Tibial nerve (tissue), 4 donors: ENCODE data around the gene APP. TPM values are rescaled to one million over a fixed set of nuclear protein-coding genes. Genes with fewer than 3 reads are reported as not detected.

ENCODE experiments used
- DNase-seq, 2 donors: peaks; one replicate each; pipeline ENCODE4 v3.0.0-alpha.2; 2019; ENCODE audit warnings: low spot score in 2 of 2
- H3K27ac ChIP-seq, 4 donors: fragments of 200-600 bp; sonication (generic) in 3 of 4; one replicate each; pipeline ENCODE4 v1.5.1; 2017 to 2019; ENCODE audit warnings: mild to moderate bottlenecking in 1 of 4
- H3K27me3 ChIP-seq, 2 donors: fragments of 200-600 bp; sonication (generic) in 1 of 2; one replicate each; pipeline versions ENCODE4 v1.5.1 to v1.6.0; 2017 to 2019
- H3K36me3 ChIP-seq, 3 donors: fragments of 200-600 bp; sonication (generic); one replicate each; pipeline ENCODE4 v1.5.1; 2018 to 2019
- H3K4me1 ChIP-seq, 4 donors: fragments of 200-600 bp; sonication (generic) in 3 of 4; one replicate each; pipeline ENCODE4 v1.5.1; 2017 to 2019
- H3K4me3 ChIP-seq, 4 donors: fragments of 200-600 bp; sonication (generic) in 3 of 4; one replicate each; pipeline ENCODE4 v1.5.1; 2017 to 2019; ENCODE audit warnings: mild to moderate bottlenecking in 1 of 4, moderate library complexity in 1 of 4
- H3K9me3 ChIP-seq, 4 donors: fragments of 200-600 bp; sonication (generic) in 3 of 4; one replicate each; pipeline ENCODE4 v1.5.1; 2017 to 2019
- EP300 ChIP-seq, 2 donors: sonication (generic); formaldehyde crosslinking; IDR thresholded peaks; one replicate each; pipeline ENCODE4 v1.6.1; 2017; ENCODE audit warnings: antibody characterized with exemption in 2 of 2, mild to moderate bottlenecking in 1 of 2
- POLR2A ChIP-seq, 2 donors: fragments of 450-650 bp; IDR thresholded peaks; one replicate each; pipeline ENCODE4 v1.6.1; 2017; ENCODE audit warnings: antibody characterized with exemption in 2 of 2, mild to moderate bottlenecking in 2 of 2, moderate library complexity in 2 of 2
- WGBS, 2 donors: methylation state at CpG; one replicate each; pipeline ENCODE4 v1.1.5; 2018; 5-methylcytosine and 5-hydroxymethylcytosine counted together
- total RNA-seq, 4 donors: library from RNA; depleted of rRNA; stranded (reverse); fragments of >200 nt; gene quantifications; one replicate each; pipeline ENCODE4 v1.1.0, GENCODE V29; 2016
- TF ChIP-seq, protein P1 (sequence below), 5 experiments: fragments of 200-600 bp in 3 of 5; fragments of 450-650 bp in 2 of 5; sonication (generic) in 3 of 5; IDR thresholded peaks; one replicate each; pipeline ENCODE4 v1.5.1; 2016 to 2019; ENCODE audit warnings: antibody characterized with exemption in 5 of 5, mild to moderate bottlenecking in 3 of 5, moderate library complexity in 2 of 5

APP gene
- total RNA-seq, 4 donors from 2014 or later, result 271 to 327 (median 293) TPM

GRCh38 chr21:25964926-25965325 is 205.6 kb downstream of the APP start:
- Histone ChIP-seq H3K4me1 (peaks cover 0 to 14% (median 7%) of the 10 kb centered on the region in 4 donors), H3K36me3 (no peaks in the 10 kb centered on the region), H3K27ac (no peak overlapping the region), H3K4me3 (no peak overlapping the region), H3K9me3 (no peaks in the 10 kb centered on the region), H3K27me3 (no peaks in the 10 kb centered on the region)
- no peak for DNase-seq
- 90 to 93% methylated on average over 5 of the region's 5 CpGs for WGBS, 2 donors
- TF ChIP-seq EP300 (IDR thresholded peaks at IDR 0.05) (no peak), POLR2A (IDR thresholded peaks at IDR 0.05) (no peak)
- TF ChIP-seq, protein P1, sequence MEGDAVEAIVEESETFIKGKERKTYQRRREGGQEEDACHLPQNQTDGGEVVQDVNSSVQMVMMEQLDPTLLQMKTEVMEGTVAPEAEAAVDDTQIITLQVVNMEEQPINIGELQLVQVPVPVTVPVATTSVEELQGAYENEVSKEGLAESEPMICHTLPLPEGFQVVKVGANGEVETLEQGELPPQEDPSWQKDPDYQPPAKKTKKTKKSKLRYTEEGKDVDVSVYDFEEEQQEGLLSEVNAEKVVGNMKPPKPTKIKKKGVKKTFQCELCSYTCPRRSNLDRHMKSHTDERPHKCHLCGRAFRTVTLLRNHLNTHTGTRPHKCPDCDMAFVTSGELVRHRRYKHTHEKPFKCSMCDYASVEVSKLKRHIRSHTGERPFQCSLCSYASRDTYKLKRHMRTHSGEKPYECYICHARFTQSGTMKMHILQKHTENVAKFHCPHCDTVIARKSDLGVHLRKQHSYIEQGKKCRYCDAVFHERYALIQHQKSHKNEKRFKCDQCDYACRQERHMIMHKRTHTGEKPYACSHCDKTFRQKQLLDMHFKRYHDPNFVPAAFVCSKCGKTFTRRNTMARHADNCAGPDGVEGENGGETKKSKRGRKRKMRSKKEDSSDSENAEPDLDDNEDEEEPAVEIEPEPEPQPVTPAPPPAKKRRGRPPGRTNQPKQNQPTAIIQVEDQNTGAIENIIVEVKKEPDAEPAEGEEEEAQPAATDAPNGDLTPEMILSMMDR (IDR thresholded peaks at IDR 0.05), result no peak

- no peaks in the 10 kb centered on the region for H3K27me3 ChIP-seq
- H3K4me3 ChIP-seq, result no peak overlapping the region
- H3K4me1 ChIP-seq, result peaks cover 0 to 14% (median 7%) of the 10 kb centered on the region in 4 donors
- no peaks in the 10 kb centered on the region for H3K9me3 ChIP-seq
- TF ChIP-seq EP300 (IDR thresholded peaks at IDR 0.05) (peak; percentile 45 to 81), POLR2A (IDR thresholded peaks at IDR 0.05) (no peak)
- TF ChIP-seq, protein P1 (IDR thresholded peaks at IDR 0.05), result no peak
- peak in 1 of 2 donors; percentile 30 for DNase-seq
- WGBS, 2 donors, result 76 to 77% methylated on average over 5 of the region's 5 CpGs
- peaks cover 0 to 2% (median 0%) of the 10 kb centered on the region in 3 donors for H3K36me3 ChIP-seq
- H3K27ac ChIP-seq, result peak overlapping the region in 2 of 4 donors; percentile 21 to 68
Measured at GRCh38 chr21:25964015-25964414, 206.6 kb downstream of the APP start.

DNA sequence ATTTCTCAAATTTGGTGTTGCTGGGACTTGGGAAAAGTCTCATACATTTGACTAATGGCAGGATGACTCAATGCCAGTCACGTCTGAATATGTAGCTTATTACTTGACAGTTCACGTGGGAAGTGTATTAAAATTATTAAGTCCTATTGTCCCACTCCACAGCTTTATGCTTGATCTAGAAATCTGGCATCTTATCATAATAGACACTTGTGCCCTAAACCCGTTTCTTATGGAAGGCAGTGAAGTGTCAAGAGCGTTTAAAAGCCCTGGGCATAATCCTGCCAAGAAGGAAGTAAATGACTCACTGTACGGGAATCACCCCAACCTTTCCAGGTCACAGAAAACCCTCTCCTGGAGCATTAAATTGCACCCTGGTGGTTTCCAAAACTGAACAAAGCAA is 207.4 kb downstream of the APP start:
- DNase-seq, result no peak
- Histone ChIP-seq H3K36me3 (peaks cover 0 to 8% (median 0%) of the 10 kb centered on the region in 3 donors), H3K9me3 (no peaks in the 10 kb centered on the region), H3K27ac (peak overlapping the region in 2 of 4 donors; percentile 7 to 68), H3K4me1 (peaks cover 0 to 14% (median 7%) of the 10 kb centered on the region in 4 donors), H3K27me3 (no peaks in the 10 kb centered on the region), H3K4me3 (no peak overlapping the region)
- 52 to 67% methylated on average over 5 of the region's 5 CpGs for WGBS, 2 donors
- TF ChIP-seq EP300 (IDR thresholded peaks at IDR 0.05) (peak in 1 of 2 donors; percentile 14), POLR2A (IDR thresholded peaks at IDR 0.05) (no peak)
- TF ChIP-seq, protein P1 (IDR thresholded peaks at IDR 0.05), result no peak

DNA sequence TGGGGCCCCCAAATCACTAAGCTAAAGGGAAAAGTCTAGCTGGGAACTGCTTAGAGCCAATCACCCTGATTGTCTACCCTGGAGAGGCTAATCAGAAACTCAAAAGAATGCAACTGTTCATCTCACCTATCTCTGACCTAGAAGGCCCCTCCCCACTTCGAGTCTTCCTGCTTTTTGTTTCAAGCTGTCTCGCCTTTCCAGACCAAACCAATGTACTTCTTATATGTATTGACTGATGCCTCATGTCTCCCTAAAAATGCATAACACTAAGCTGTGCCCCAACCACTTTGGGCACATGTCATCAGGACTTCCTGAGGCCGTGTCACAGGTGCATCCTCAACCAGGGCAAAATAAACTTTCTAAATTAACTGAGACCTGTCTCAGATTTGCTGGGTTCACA is 209.5 kb downstream of the APP start:
- WGBS, 2 donors, result 69 to 74% methylated on average over 3 of the region's 3 CpGs
- H3K27me3 ChIP-seq, result no peaks in the 10 kb centered on the region
- H3K4me1 ChIP-seq, result peaks cover 0 to 15% (median 4%) of the 10 kb centered on the region in 4 donors
- no peak for DNase-seq
- no peaks in the 10 kb centered on the region for H3K9me3 ChIP-seq
- peaks cover 0 to 8% (median 0%) of the 10 kb centered on the region in 3 donors for H3K36me3 ChIP-seq
- H3K4me3 ChIP-seq, result no peak overlapping the region
- H3K27ac ChIP-seq, result no peak overlapping the region
- TF ChIP-seq, protein P1 (IDR thresholded peaks at IDR 0.05), result no peak
- TF ChIP-seq EP300 (IDR thresholded peaks at IDR 0.05) (no peak), POLR2A (IDR thresholded peaks at IDR 0.05) (no peak)

DNA sequence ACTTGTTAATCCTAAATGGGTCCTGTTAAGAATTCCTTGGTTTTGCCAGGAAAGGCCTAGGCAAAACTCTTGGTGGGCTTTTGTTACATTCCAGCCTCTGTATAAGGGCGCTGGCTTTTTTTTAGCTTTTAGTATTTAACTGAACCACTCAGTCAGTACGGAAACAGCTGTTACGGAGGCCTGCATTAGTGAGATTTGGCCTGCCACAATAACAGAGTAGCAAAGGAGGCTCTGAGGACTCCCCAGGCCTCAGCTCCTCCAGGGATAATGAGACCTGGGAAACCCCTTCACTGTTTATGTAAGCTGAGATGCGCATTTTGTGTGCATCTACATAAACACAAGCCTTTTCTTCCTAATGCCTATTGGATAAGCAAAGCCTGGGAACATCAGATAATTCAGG is 210.2 kb downstream of the APP start:
- WGBS, 2 donors, result 74 to 84% methylated on average over 4 of the region's 4 CpGs
- H3K4me1 ChIP-seq, result peaks cover 0 to 15% (median 4%) of the 10 kb centered on the region in 4 donors
- no peak for DNase-seq
- TF ChIP-seq POLR2A (IDR thresholded peaks at IDR 0.05) (no peak), EP300 (IDR thresholded peaks at IDR 0.05) (no peak)
- TF ChIP-seq, protein P1 (IDR thresholded peaks at IDR 0.05), result no peak
- no peaks in the 10 kb centered on the region for H3K27me3 ChIP-seq
- peaks cover 0 to 11% (median 0%) of the 10 kb centered on the region in 3 donors for H3K36me3 ChIP-seq
- H3K4me3 ChIP-seq, result no peak overlapping the region
- H3K9me3 ChIP-seq, result no peaks in the 10 kb centered on the region
- peak overlapping the region in 1 of 4 donors; percentile 10 for H3K27ac ChIP-seq
